GM12878 (cell line): ENCODE data around the gene YKT6.

ENCODE experiments used
- CTCF ChIP-seq, 3 experiments: IDR thresholded peaks in 2 of 3; conservative IDR thresholded peaks in 1 of 3; 2 replicates each; pipeline ENCODE4 v1.5.1; 2011; ENCODE audit warnings: low read depth in 3 of 3, low read length in 3 of 3, mild to moderate bottlenecking in 3 of 3, control low read depth in 2 of 3, moderate library complexity in 2 of 3, inconsistent platforms in 1 of 3, mixed read lengths in 1 of 3; ENCODE audit not compliant: control insufficient read depth in 2 of 3, insufficient read depth in 1 of 3; ENCODE audit errors: extremely low read depth in 1 of 3
- EP300 ChIP-seq, 2 experiments: fragments of 150-350 bp in 1 of 2; IDR thresholded peaks; 2 replicates each; pipeline ENCODE4 v1.6.1; 2011 to 2012; ENCODE audit warnings: low read depth in 2 of 2, low read length in 2 of 2, borderline replicate concordance in 1 of 2, improper control_type of control experiment in 1 of 2, inconsistent platforms in 1 of 2; ENCODE audit not compliant: control insufficient read depth in 1 of 2
- IRF5 ChIP-seq: fragments of 450-650 bp; IDR thresholded peaks from 2 replicates; pipeline ENCODE4 v1.6.1; 2017; ENCODE audit warnings: borderline replicate concordance
- MAX ChIP-seq: IDR thresholded peaks from 2 replicates; pipeline ENCODE4 v1.6.1; 2012; ENCODE audit warnings: low read depth, low read length, improper control_type of control experiment
- POLR2A ChIP-seq: IDR thresholded peaks from 2 replicates; pipeline ENCODE4 v1.6.1; 2011; ENCODE audit warnings: low read depth, mild to moderate bottlenecking, low read length
- SIX5 ChIP-seq: IDR thresholded peaks from 2 replicates; pipeline ENCODE4 v1.6.1; 2011; ENCODE audit warnings: mild to moderate bottlenecking, low read depth, low read length, moderate library complexity; ENCODE audit not compliant: severe bottlenecking
- ZNF274 ChIP-seq: IDR thresholded peaks from one replicate; pipeline ENCODE4 v1.8.0; 2011; ENCODE audit not compliant: insufficient read length, insufficient read depth

- TF ChIP-seq SIX5 (no peak), CTCF (IDR thresholded peaks at IDR 0.05 in 2 of 3, conservative IDR thresholded peaks at IDR 0.05 in 1 of 3; ENCODE audit: control insufficient read depth in 2 of 3, extremely low read depth in 1 of 3, insufficient read depth in 1 of 3, low read depth in 3 of 3, low read length in 3 of 3) (no peak), MAX (no peak), IRF5 (no peak), ZNF274 (no peak), EP300 (IDR thresholded peaks at IDR 0.05; ENCODE audit: borderline replicate concordance in 1 of 2, control insufficient read depth in 1 of 2, low read depth in 2 of 2, low read length in 2 of 2) (no peak), POLR2A (no peak)
Measured at GRCh38 chr7:44158873-44159631, 41.7 kb upstream of the YKT6 start.
